ENCODE data around the gene COX14. TPM values are rescaled to one million over a fixed set of nuclear protein-coding genes. Genes with fewer than 3 reads are reported as not detected.
A peak's percentile ranks its signal among the peaks of the same experiment; 100 is the strongest.

The COX14 gene
- total and polyA plus RNA-seq, 9 donors = 27.1 to 58.6 (median 35.7) TPM

GRCh38 chr12:50119387-50119786, 7.4 kb downstream of the COX14 start:
- Histone ChIP-seq H3K4me1 (ENCODE audit: control insufficient read depth, insufficient read depth, low read length) (peaks cover 8% of the 10 kb centered on the region), H3K27me3 (ENCODE audit: control insufficient read depth, insufficient read depth, low read length) (no peaks in the 10 kb centered on the region), H3K4me3 (ENCODE audit: low read length) (no peak overlapping the region), H3K36me3 (ENCODE audit: control insufficient read depth, insufficient read depth, low read length) (peaks cover 36% of the 10 kb centered on the region), H3K27ac (ENCODE audit: low read length) (no peak overlapping the region), H3K9me3 (replicated peaks; ENCODE audit: control insufficient read depth, low read depth, low read length) (no peaks in the 10 kb centered on the region)
- WGBS (ENCODE audit: insufficient coverage) = no CpG with 5 or more reads among the region's 2 CpGs
- no peak for DNase-seq

GRCh38 chr12:50120521-50120920, 8.5 kb downstream of the COX14 start:
- H3K27ac ChIP-seq (ENCODE audit: low read length) = no peak overlapping the region

GRCh38 chr12:50120953-50121352, 8.9 kb downstream of the COX14 start:
- DNase-seq = no peak
- Histone ChIP-seq H3K4me1 (ENCODE audit: control insufficient read depth, insufficient read depth, low read length) (peaks cover 8% of the 10 kb centered on the region), H3K27ac (ENCODE audit: low read length) (no peak overlapping the region), H3K27me3 (ENCODE audit: control insufficient read depth, insufficient read depth, low read length) (no peaks in the 10 kb centered on the region), H3K4me3 (ENCODE audit: low read length) (no peak overlapping the region), H3K36me3 (ENCODE audit: control insufficient read depth, insufficient read depth, low read length) (peaks cover 31% of the 10 kb centered on the region), H3K9me3 (replicated peaks; ENCODE audit: control insufficient read depth, low read depth, low read length) (no peaks in the 10 kb centered on the region)
- WGBS (ENCODE audit: insufficient coverage) = 92% methylated on average over 3 of the region's 3 CpGs

More at GRCh38 chr12:50120521-50120920, 8.5 kb downstream of the COX14 start:
- Histone ChIP-seq H3K4me3 (ENCODE audit: low read length) (no peak overlapping the region), H3K4me1 (ENCODE audit: control insufficient read depth, insufficient read depth, low read length) (peaks cover 8% of the 10 kb centered on the region), H3K9me3 (replicated peaks; ENCODE audit: control insufficient read depth, low read depth, low read length) (no peaks in the 10 kb centered on the region), H3K36me3 (ENCODE audit: control insufficient read depth, insufficient read depth, low read length) (peaks cover 35% of the 10 kb centered on the region), H3K27me3 (ENCODE audit: control insufficient read depth, insufficient read depth, low read length) (no peaks in the 10 kb centered on the region)
- WGBS (ENCODE audit: insufficient coverage) = 81% methylated on average over 3 of the region's 3 CpGs
- no peak for DNase-seq

GRCh38 chr12:50121641-50122040, 9.6 kb downstream of the COX14 start:
- Histone ChIP-seq H3K36me3 (ENCODE audit: control insufficient read depth, insufficient read depth, low read length) (peaks cover 25% of the 10 kb centered on the region), H3K9me3 (replicated peaks; ENCODE audit: control insufficient read depth, low read depth, low read length) (no peaks in the 10 kb centered on the region), H3K4me1 (ENCODE audit: control insufficient read depth, insufficient read depth, low read length) (peaks cover 8% of the 10 kb centered on the region), H3K4me3 (ENCODE audit: low read length) (no peak overlapping the region), H3K27me3 (ENCODE audit: control insufficient read depth, insufficient read depth, low read length) (no peaks in the 10 kb centered on the region), H3K27ac (ENCODE audit: low read length) (no peak overlapping the region)
- DNase-seq = no peak
- WGBS (ENCODE audit: insufficient coverage) = no CpG with 5 or more reads among the region's 5 CpGs

- Histone ChIP-seq H3K4me3 (ENCODE audit: low read length) (no peak overlapping the region), H3K36me3 (ENCODE audit: control insufficient read depth, insufficient read depth, low read length) (peaks cover 34% of the 10 kb centered on the region), H3K4me1 (ENCODE audit: control insufficient read depth, insufficient read depth, low read length) (peaks cover 3% of the 10 kb centered on the region)
These were observed 11.2 kb downstream of the COX14 start for GRCh38 chr12:50123203-50123602.

GRCh38 chr12:50127546-50127945, 15.5 kb downstream of the COX14 start:
- no peaks in the 10 kb centered on the region for H3K9me3 ChIP-seq (replicated peaks; ENCODE audit: control insufficient read depth, low read depth, low read length)
- no peak for DNase-seq
- H3K4me1 ChIP-seq (ENCODE audit: control insufficient read depth, insufficient read depth, low read length) = no peaks in the 10 kb centered on the region
- 100% methylated on average over 1 of the region's 2 CpGs for WGBS (ENCODE audit: insufficient coverage)
- no peak overlapping the region for H3K27ac ChIP-seq (ENCODE audit: low read length)
- H3K36me3 ChIP-seq (ENCODE audit: control insufficient read depth, insufficient read depth, low read length) = peaks cover 47% of the 10 kb centered on the region
- H3K4me3 ChIP-seq (ENCODE audit: low read length) = no peak overlapping the region
- no peaks in the 10 kb centered on the region for H3K27me3 ChIP-seq (ENCODE audit: control insufficient read depth, insufficient read depth, low read length)

More at GRCh38 chr12:50123203-50123602, 11.2 kb downstream of the COX14 start:
- Histone ChIP-seq H3K27ac (ENCODE audit: low read length) (no peak overlapping the region), H3K9me3 (replicated peaks; ENCODE audit: control insufficient read depth, low read depth, low read length) (no peaks in the 10 kb centered on the region), H3K27me3 (ENCODE audit: control insufficient read depth, insufficient read depth, low read length) (no peaks in the 10 kb centered on the region)
- DNase-seq = no peak
- 40% methylated on average over 1 of the region's 2 CpGs for WGBS (ENCODE audit: insufficient coverage)

- Histone ChIP-seq H3K4me1 (ENCODE audit: control insufficient read depth, insufficient read depth, low read length) (no peaks in the 10 kb centered on the region), H3K27me3 (ENCODE audit: control insufficient read depth, insufficient read depth, low read length) (no peaks in the 10 kb centered on the region), H3K27ac (ENCODE audit: low read length) (no peak overlapping the region), H3K9me3 (replicated peaks; ENCODE audit: control insufficient read depth, low read depth, low read length) (no peaks in the 10 kb centered on the region), H3K36me3 (ENCODE audit: control insufficient read depth, insufficient read depth, low read length) (peaks cover 57% of the 10 kb centered on the region), H3K4me3 (ENCODE audit: low read length) (no peak overlapping the region)
- no peak for DNase-seq
- 80% methylated on average over 1 of the region's 4 CpGs for WGBS (ENCODE audit: insufficient coverage)
These were observed 17.3 kb downstream of the COX14 start for GRCh38 chr12:50129290-50129689.

- Histone ChIP-seq H3K4me1 (ENCODE audit: control insufficient read depth, insufficient read depth, low read length) (no peaks in the 10 kb centered on the region), H3K27ac (ENCODE audit: low read length) (no peak overlapping the region), H3K27me3 (ENCODE audit: control insufficient read depth, insufficient read depth, low read length) (no peaks in the 10 kb centered on the region), H3K36me3 (ENCODE audit: control insufficient read depth, insufficient read depth, low read length) (peaks cover 66% of the 10 kb centered on the region), H3K4me3 (ENCODE audit: low read length) (no peak overlapping the region), H3K9me3 (replicated peaks; ENCODE audit: control insufficient read depth, low read depth, low read length) (no peaks in the 10 kb centered on the region)
- peak; percentile 65 for DNase-seq
- no CpG with 5 or more reads among the region's 2 CpGs for WGBS (ENCODE audit: insufficient coverage)
These were observed 20.6 kb downstream of the COX14 start for GRCh38 chr12:50132505-50133135.

- Histone ChIP-seq H3K4me3 (ENCODE audit: low read length) (no peak overlapping the region), H3K27ac (ENCODE audit: low read length) (no peak overlapping the region), H3K36me3 (ENCODE audit: control insufficient read depth, insufficient read depth, low read length) (peaks cover 26% of the 10 kb centered on the region), H3K9me3 (replicated peaks; ENCODE audit: control insufficient read depth, low read depth, low read length) (no peaks in the 10 kb centered on the region), H3K4me1 (ENCODE audit: control insufficient read depth, insufficient read depth, low read length) (no peaks in the 10 kb centered on the region), H3K27me3 (ENCODE audit: control insufficient read depth, insufficient read depth, low read length) (no peaks in the 10 kb centered on the region)
- DNase-seq = no peak
- whole genome bisulfite sequencing (ENCODE audit: insufficient coverage) = 75% methylated on average over 1 of the region's 8 CpGs
These were observed 31.0 kb downstream of the COX14 start for GRCh38 chr12:50142993-50143392.

GRCh38 chr12:50145439-50145838, 33.4 kb downstream of the COX14 start:
- Histone ChIP-seq H3K27ac (ENCODE audit: low read length) (no peak overlapping the region), H3K36me3 (ENCODE audit: control insufficient read depth, insufficient read depth, low read length) (peaks cover 15% of the 10 kb centered on the region)
- WGBS (ENCODE audit: insufficient coverage) = no CpG with 5 or more reads among the region's 2 CpGs

GRCh38 chr12:50147281-50147680, 35.2 kb downstream of the COX14 start:
- Histone ChIP-seq H3K4me1 (ENCODE audit: control insufficient read depth, insufficient read depth, low read length) (no peaks in the 10 kb centered on the region), H3K27ac (ENCODE audit: low read length) (no peak overlapping the region), H3K9me3 (replicated peaks; ENCODE audit: control insufficient read depth, low read depth, low read length) (no peaks in the 10 kb centered on the region), H3K4me3 (ENCODE audit: low read length) (no peak overlapping the region), H3K36me3 (ENCODE audit: control insufficient read depth, insufficient read depth, low read length) (peaks cover 7% of the 10 kb centered on the region), H3K27me3 (ENCODE audit: control insufficient read depth, insufficient read depth, low read length) (no peaks in the 10 kb centered on the region)
- no peak for DNase-seq
- WGBS (ENCODE audit: insufficient coverage) = no CpG with 5 or more reads among the region's 4 CpGs

More at GRCh38 chr12:50145439-50145838, 33.4 kb downstream of the COX14 start:
- H3K9me3 ChIP-seq (replicated peaks; ENCODE audit: control insufficient read depth, low read depth, low read length) = no peaks in the 10 kb centered on the region
- DNase-seq = no peak
- no peak overlapping the region for H3K4me3 ChIP-seq (ENCODE audit: low read length)
- H3K4me1 ChIP-seq (ENCODE audit: control insufficient read depth, insufficient read depth, low read length) = no peaks in the 10 kb centered on the region
- H3K27me3 ChIP-seq (ENCODE audit: control insufficient read depth, insufficient read depth, low read length) = no peaks in the 10 kb centered on the region
